ENCODE measurements around the gene LRRC27.
"Not testable (repeated sequence)": the region's sequence is repeated elsewhere in the genome, so short reads cannot be mapped to it uniquely, and the experiment has no call there.

LRRC27 gene

DNA sequence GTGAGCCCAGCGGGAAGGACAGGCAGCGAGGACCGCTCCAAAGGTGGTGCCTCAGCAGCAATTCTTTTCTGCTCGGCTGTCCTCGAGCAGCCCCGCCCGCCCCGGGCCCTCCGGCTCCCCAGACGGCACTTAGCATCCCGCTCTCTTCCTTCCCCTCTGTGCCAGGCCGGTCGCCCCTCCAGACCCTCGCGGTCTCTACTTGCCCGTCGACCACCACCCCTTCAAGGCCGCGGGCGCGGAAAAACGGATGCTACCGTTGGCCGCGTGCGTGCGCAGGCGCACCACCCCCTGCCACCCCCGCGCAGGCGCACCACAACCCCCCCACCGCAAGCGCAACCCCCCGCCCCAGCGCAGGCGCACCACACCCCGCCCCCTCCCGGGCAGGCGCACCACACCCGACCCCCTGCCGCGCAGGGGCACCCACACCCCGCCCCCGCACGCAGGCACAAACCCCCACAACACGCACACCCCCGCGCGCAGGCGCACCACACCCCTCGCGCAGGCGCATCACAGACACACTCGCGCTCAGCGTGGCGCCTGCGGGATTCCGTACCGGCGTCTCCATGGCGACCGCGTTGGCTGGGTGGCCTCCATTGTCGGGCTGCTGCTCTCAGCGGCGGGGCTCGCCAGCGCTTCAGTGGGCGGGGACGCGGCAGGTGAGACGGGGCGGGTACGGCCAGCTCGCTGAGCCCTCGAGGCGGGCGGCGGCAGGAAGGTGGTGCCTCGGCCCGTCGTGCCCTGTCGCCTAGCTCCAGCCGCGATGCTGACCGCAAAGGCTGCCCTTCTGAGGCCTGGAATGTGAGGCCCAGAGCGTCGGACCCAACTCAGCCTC lies at the start of gene LRRC27:
Gene LRRC27, plus strand, starts transcription at position 593 of the 832 bp plus-strand sequence. CDS start 1,332 bp downstream, outside the sequence.
- DNase-seq (ENCODE audit: low read depth): peak; percentile 99

DNA sequence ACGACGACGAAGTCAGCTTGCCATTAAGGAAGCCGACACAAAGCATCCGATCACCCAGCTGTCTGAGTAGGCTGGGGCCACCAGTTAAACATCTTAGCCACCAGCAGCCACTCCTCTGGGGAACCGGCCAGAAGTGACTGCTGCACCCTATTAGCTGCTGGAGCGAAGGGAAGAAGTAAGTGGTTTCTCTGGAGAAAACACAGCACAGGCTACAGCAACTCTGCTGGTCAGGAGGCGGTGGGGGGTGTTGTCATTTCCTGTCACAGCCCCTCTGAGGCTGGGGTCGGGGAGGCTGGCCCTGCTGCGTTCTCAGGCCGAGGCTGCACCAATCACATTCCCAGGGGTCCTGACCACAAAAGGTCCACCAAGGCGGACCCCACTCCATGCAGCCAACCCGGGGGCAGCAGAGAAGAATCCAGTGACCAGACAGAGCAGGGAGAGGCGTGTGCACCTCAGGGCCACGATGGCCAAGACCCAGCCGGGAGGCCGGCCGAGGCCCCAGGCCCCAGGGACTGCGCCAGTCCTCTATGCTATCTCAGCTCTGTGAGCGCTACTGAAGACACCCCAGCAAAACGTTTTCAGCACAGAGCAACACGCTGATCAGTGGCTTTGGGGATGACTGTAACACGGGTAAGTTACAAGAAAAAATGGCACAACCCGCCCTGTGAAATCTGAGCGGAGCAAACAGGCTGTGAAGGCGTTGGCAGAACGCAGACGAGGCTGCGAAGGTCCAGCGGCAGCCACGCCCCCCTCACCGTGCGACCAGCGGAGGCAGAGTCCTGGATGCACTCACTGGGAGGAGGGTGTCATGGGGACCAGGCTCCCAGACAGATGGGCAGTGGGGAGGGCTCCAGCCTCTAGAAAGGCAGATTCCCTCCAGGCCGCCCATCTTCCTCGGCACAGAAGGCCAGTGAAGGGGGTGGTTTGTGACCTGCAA lies 49.1 kb upstream of the LRRC27 start:
- DNase-seq (ENCODE audit: low read depth): no peak

DNA sequence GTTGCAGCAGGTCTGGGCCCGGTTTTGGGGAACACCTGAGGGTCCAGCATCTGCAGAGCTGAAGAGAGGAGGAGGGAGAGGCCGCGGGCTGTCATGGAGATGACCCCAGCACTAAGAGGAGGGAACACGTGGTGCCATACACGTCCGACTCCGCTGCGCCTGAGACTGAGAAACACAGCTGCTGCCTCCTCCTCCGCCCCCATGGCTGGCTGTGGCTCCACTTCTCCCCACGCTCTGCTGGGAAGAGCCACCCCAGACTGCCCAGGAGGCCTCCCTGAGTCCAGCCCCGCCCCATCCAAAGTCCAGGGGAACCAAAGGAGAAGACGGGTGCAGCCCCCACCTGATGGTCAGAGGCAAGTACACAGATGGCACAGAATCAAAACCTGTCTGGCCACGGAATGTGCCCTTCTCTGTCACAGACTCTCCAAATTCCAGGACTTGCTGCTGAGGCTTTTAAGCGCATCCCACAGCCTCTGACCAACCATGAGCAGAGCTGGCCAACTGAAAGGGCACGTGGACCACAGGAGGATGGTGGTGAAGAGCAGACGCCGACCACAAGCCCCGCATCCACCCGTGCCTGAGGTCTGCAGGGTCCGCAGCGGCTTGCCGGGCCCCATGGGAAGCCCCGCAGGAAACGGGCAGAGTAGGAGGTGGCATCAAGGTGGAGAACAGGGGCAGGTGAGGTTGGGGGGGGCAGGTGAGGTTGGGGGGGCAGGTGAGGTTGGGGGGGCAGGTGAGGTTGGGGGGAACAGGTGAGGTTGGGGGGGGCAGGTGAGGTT lies 48.2 kb upstream of the LRRC27 start:
- no peak for DNase-seq (ENCODE audit: low read depth)

DNA sequence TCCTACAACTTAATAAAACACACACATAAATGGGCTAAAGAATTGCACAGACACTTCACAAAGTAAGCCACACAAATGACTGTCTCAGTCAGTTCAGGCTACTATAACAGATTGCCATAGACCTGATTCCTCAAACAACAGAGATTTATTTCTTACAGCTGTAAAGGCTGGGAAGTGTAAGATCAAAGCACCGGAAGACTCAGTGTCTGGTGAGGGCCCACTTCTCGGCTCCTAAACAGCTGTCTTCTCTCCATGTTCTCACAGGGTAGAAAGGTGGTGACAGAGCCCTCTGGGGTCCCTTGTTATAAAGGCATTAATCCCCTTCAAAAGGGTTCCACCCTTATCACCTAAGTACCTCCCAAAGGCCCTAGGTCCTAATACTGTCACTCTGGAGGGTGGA lies 42.6 kb upstream of the LRRC27 start:
- DNase-seq (ENCODE audit: low read depth): no peak

DNA sequence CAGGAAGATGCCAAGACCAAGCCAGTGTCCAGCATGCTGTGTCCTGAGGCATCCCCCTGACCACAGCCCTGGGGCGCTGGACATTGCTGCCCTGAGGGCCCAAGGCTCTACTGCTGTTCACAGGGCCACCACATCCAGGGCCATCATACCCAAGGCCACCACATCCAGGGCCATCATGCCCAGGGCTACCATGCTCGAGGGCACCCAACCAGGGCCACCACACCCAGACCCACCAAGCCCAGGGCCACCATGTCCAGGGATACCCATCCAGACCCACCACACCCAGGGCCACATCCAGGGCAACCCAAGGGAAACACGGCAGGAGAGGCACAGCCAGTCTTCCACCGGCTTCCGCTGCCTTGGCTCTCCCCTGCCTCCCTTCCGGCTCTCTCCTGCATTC lies 41.4 kb upstream of the LRRC27 start:
- no peak for DNase-seq (ENCODE audit: low read depth)

DNA sequence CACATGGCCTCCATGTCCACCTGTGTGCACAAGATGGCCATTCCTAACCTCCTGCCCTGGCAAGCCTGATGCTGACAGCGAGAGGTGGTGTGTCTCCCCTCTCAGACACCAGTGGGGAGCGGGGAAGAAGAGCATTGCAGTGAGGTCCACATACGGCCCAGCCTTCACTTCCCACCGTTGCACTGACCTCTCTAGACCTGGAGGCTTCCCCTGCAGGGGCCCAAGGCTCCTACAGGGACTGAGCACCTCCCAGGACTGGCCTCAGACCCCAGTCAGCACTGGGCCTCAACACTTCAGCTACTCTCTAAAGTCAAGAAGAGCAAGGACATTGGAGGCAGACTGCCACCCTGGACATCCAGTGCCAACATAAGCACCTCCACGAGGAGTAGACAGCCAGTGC lies 40.2 kb upstream of the LRRC27 start:
- DNase-seq (ENCODE audit: low read depth): no peak

DNA sequence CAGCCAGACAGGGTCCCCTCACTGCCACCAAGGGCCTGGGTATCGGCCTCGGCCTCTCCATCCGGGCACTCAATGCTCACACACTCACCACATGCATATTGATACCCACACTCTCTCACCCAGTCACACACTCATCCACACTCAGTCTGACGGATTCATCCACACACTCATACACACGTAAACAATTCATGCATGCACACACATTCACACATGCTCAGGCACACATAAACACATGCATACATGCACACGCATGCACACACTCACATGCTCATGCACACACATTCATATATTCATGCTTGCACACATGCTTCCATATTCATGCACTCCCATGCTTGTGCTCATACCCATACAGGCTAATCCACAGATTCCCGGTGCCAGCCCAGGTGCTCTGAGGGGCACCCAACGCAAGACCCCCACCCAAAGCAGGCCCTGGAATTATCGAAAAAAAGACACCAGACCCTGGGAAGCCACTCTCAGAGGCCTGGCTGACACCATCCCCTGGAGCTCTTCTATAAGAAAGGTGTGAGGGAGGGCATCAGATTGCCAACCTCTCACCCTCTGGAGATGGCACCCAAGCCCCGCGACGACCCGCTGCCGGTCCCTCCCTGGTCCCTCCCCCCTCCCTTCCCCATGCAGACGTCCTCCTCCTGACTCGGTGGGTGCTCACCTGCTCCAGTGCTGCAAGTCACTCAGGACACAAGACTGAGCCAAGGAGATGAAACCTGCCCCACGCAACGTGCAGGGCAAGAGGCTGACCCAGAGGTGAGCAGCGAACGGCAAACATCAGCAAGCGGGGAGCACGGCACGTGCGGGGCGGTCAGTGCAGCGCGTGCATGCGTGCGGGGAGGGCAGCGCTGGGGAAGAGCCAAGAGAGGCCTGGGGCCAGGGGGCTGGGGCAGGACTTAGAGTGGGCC lies 39.4 kb upstream of the LRRC27 start:
- no peak for DNase-seq (ENCODE audit: low read depth)

DNA sequence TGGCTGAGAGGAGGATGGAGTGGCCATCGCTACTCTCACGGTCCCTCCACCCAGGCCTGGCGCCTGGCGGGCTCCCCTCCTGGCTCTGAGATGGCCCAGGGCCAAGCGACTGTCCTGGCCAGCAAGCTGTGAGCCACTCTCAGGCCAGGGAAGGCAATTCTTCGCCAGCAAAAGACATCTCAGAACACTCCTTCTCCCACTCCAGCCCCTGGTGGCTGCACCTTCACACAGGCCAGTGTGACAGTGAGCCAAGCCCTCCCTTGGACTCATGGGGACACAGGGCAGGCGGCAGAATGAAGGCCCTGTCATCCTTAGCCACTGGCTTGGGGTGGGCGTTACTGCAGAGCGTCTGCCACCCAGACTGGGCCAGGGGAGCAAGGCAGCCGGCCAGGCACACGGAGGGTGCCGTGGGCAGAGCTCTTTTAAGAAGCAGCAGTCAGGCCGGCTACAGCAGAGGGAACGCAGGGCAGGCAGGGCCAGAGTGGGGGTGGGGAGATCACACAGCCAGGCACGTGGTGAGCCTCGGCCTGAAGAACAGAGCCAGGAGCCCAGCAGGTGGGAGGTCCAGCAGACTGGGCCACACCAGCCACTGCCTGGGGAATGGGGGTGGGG lies 38.7 kb upstream of the LRRC27 start:
- DNase-seq (ENCODE audit: low read depth): no peak

DNA sequence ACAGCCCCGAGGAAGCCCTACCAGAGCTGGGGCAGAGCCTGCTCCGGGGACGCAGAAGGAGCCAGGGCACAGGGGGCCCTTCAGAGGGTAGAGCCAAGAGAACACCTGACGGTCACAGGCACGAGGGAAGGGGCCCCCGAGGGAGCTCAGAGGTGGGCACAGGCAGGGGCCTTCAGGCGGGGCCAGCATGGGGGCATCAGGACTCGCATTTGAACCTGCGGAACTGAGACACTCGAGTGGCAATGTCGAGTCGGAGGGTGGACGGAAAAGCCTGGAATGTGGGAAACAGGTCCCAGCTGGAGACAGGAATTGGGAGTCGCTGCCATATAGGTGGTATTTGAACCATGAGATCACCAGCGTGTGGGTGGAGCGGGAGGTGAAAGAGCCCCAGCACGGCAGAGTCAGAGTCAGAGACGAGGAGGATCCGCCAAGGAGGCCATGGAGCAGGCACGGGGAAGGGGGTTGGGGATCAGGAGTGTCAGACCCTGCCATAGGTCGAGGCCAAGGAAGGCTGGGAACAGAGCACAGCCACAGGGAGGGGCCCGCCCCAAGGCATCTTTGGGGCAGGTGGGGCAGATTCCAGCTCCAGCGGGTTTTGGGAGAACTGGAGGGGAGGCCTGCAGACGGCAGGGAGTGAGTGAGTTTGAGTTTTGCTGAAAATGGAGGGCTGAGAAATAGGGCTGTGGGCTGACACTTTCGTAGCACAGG lies 38.0 kb upstream of the LRRC27 start:
- DNase-seq (ENCODE audit: low read depth): no peak

DNA sequence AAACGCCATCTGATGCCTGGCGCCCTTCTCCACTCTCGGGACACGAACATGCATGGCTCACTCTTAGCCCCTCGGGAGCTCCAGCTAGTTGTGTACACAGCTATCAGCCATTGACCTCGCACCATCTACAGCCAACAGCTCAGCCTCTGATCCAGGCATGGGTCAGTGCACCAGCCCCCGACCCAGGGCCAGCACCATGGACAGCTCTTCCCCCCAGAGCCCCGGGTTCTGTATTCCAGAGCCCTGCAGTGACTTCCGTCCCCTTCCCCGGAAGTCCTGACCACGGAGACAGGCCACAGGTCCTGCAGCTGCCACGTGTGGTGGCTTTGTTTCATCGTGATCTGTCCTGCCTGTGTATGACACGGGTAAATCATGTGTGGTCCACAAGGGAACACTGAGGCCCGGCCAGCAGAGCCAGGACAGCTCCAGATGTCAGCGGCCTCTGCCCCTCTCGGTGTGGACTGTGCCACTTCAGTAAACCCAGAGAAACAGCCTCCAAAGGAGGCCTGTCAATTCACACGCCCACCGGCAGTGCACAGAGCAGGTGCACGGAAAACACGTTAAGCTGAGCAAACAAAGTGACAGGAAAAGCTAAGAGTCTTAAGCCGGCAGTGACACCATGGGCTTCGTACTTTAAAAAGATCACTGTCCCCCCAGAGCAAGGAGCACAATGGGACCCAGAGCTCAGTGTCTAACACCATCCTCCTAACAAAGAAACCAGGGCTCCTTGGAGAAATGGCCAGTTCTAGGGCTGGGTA lies 37.3 kb upstream of the LRRC27 start:
- no peak for DNase-seq (ENCODE audit: low read depth)

DNA sequence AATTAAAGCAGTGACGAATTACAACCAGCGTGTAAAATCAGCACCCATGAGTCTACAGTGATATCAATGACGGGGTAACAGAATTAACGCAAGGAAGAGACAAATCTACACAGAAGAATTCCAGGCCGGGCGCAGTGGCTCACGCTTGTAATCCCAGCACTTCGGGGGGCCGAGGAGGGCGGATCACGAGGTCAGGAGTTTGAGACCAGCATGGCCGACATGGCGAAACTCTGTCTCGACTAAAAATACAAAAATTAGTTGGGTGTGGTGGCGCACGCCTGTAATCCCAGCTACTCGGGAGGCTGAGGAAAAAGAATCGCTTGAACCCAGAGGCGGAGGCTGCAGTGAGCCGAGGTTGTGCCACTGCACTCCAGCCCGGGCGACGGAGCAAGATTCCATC lies 36.5 kb upstream of the LRRC27 start:
- DNase-seq (ENCODE audit: low read depth): not testable (repeated sequence)

DNA sequence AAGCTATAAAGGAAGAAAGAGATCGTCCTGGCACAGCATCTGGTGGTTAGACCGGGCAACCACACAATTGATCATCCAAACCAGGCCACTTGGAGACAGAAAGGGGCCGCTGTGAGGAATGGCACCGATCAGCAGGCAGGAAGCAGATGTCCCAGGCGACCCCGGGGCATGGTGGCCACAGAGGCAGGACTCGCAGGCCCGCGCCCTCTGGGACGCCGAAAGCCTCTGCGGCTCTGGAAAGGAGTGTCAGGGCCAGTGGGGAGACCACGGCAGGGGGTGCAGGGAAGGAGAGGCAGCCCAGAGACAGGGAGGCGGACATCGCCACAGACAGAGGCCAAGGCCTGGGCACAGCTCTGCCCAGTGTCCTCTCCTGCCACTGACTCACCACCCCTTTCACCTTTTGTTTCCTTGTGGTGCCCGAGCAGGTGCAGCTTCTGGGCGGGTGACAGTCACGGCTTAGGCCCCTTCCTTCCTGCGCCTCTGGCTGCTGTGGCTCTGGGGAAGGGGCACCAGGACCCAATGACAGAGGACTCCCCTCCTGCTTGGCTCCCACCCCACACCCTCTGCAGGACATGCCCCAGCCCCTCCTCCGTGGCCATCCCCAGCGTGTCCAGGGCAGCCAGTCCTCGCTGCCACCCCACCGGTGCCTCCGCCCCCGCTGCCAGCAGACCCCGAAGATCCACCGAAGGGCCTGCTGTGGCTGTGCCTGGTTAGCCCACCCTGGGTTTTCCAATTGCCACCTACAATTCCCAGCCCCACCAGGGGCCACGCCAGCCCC lies 35.1 kb upstream of the LRRC27 start:
- no peak for DNase-seq (ENCODE audit: low read depth)

DNA sequence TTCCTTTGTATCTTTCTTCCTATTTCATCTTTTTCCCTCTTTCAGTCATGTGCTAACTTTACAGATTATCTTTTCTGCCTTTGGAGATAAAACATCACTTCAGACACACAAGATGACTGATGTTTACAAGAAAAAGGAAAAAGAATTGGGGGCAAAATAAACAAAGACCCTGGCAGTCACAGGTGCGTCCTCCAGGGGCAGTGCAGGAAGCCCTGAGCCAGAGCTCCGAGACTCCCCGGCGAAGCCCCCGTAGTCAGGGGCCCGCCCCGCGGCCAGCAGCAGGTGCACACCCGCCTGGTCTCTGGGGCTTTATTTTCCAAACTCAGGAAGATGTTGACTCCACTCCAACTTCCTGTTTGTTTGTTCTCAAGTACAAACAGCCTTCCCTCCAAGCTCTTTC lies 34.5 kb upstream of the LRRC27 start:
- DNase-seq (ENCODE audit: low read depth): no peak

DNA sequence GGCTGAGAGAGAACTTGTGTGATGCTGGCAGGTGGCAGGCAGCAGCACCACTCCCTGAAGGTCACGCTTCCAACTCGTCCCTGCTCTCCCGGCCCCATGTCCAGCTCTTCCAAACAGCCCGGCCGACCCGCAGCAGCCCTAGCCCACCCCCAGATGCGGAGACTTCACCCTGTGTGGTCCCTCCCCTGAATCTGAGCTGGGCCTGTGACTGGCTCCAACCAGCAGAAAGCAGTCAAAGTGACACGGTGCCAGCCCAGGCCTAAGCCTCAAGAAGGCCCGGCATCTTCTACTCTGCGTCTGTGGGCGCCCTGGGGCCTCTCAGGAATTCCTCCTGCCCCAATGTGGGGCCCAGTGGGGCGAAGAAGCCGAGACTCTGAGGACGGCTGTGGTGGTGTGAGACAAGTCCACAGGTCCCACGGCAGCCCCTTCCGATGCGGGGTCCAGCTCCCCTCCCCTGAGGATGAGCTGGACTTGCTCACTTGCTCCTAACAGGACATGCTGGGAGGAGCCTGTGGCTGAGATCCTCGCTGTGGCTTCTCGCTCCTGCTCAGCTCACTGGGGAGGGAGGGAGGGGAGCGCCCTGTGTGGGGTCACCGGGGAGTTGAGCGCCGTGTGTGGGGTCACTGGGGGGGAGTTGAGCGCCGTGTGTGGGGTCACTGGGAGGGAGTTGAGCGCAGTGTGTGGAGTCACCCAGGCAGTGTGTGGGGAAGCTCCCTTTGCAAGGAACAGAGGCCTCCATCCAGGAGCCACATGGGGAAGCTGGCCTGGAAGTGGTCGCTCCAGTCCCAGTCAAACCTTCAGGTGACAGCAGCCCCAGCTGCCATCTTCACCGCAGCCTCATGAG lies 33.7 kb upstream of the LRRC27 start:
- DNase-seq (ENCODE audit: low read depth): no peak

DNA sequence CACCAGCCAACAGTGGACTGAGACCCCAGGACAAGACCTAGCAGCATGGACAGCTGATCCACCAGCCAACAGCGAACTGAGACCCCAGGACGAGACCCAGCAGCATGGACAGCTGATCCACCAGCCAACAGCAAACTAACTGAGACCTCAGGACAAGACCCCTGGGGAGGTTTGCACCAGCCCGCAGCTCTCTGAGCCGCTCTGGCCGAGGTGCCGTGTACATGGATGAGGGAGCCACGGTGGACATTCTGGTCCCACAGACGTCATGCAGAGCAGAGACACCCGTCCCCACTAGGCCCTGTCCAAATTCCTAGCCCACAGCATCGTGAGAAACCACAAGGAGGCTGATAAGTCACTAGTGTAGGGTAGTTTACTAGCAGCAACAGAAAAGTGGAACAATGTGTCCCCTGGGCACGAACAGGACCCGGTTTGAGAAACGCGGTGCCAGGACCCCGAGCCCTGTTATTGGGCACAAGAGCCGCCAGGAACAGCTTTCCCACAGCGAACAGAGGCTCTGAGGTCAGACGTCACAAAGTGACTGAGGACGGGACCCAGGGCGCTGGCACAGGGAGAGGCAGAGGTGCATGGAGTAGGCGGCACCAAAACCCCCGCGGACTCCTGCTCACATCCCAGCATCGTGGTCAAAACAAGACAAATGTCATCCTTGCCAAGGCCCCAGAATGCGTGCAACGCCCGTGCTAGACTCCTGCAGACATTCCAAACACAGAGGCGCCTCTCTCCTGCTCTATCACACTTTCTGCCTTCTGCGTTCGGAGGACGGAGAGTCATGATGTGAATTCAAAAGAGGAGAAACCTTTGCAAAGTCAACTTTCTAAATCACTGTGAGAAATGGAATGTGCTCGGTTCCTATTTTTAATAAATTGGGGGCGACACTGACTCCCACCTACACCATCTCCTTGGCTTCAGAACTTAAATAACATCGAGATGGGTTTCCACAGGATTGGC lies 32.3 kb upstream of the LRRC27 start:
- no peak for DNase-seq (ENCODE audit: low read depth)

DNA sequence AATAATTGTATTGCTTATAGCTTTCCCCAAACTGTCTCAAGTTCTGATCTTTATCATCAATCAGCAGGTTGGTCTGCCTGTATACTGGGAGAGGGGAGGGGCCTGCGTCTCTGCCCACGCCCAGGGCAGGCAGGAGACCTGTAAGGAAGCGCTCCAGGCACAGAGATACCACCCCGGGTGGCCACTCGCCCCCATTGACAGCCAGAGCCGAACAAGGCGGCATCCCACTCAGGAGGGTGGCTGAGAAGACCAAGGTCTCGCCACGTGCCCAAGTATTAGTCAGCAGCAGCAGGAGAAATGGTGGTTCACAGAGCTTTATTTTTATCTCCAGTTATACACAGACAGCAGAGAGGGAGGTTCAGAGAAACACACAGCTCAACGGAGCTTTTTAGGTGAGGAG lies 31.4 kb upstream of the LRRC27 start:
- no peak for DNase-seq (ENCODE audit: low read depth)

All from T-helper 22 cell (primary cell).